NCI-H2196 (cell line): ENCODE results near the gene FAM149A.

ENCODE experiments used
- DNase-seq: peaks from one replicate; lab custom pipeline; 2025; ENCODE audit not compliant: unreplicated experiment; lab: John Stamatoyannopoulos, UW

The FAM149A gene

GRCh38 chr4:186104890-186105646 lies 564 bp downstream of the FAM149A start:
- no peak for DNase-seq

GRCh38 chr4:186105647-186106321 lies 1.3 kb downstream of the FAM149A start:
- DNase-seq, result peak; percentile 19

- DNase-seq, result no peak
Observed at GRCh38 chr4:186107947-186108346, 3.4 kb downstream of the FAM149A start.

- DNase-seq, result no peak
Observed at GRCh38 chr4:186108391-186108790, 3.9 kb downstream of the FAM149A start.

- no peak for DNase-seq
Observed at GRCh38 chr4:186109245-186109644, 4.7 kb downstream of the FAM149A start.

- no peak for DNase-seq
Observed at GRCh38 chr4:186116697-186117096, 12.2 kb downstream of the FAM149A start.

GRCh38 chr4:186118582-186118981 lies 14.1 kb downstream of the FAM149A start:
- no peak for DNase-seq

- no peak for DNase-seq
Observed at GRCh38 chr4:186121057-186121456, 16.6 kb downstream of the FAM149A start.

GRCh38 chr4:186128842-186129241 lies 24.3 kb downstream of the FAM149A start:
- DNase-seq, result no peak

GRCh38 chr4:186131935-186132334 lies 27.4 kb downstream of the FAM149A start:
- DNase-seq, result no peak

- no peak for DNase-seq
Observed at GRCh38 chr4:186132577-186133242, 28.2 kb downstream of the FAM149A start.

- no peak for DNase-seq
Observed at GRCh38 chr4:186134257-186134656, 29.8 kb downstream of the FAM149A start.

- DNase-seq, result no peak
Observed at GRCh38 chr4:186134861-186135260, 30.4 kb downstream of the FAM149A start.

GRCh38 chr4:186137196-186137794 lies 32.8 kb downstream of the FAM149A start:
- DNase-seq, result peak; percentile 14

GRCh38 chr4:186144198-186144945 lies 39.9 kb downstream of the FAM149A start:
- DNase-seq, result no peak

- DNase-seq, result no peak
Observed at GRCh38 chr4:186144946-186145569, 40.6 kb downstream of the FAM149A start.

GRCh38 chr4:186146458-186146857 lies 42.0 kb downstream of the FAM149A start:
- no peak for DNase-seq

GRCh38 chr4:186148336-186148975 lies 44.0 kb downstream of the FAM149A start:
- DNase-seq, result no peak

- DNase-seq, result no peak
Observed at GRCh38 chr4:186149872-186150271, 45.4 kb downstream of the FAM149A start.

- no peak for DNase-seq
Observed at GRCh38 chr4:186150926-186151325, 46.4 kb downstream of the FAM149A start.
